Neural progenitor cell (in vitro differentiated cells): ENCODE results near the gene CADPS.

Source experiments
- EZH2 ChIP-seq: fragments of 200-600 bp; sonication (generic); IDR thresholded peaks from 2 replicates; pipeline ENCODE4 v1.6.1; 2017; ENCODE audit warnings: antibody characterized with exemption, mild to moderate bottlenecking, moderate library complexity
- EZH2phosphoT487 ChIP-seq: fragments of 200-600 bp; sonication (generic); IDR thresholded peaks from 2 replicates; pipeline ENCODE4 v1.6.1; 2017; ENCODE audit warnings: antibody characterized with exemption
- TF ChIP-seq, protein P1 (sequence below): fragments of 200-600 bp; sonication (generic); IDR thresholded peaks from 2 replicates; pipeline ENCODE4 v1.5.1; 2017; ENCODE audit warnings: antibody characterized with exemption, mild to moderate bottlenecking

DNA sequence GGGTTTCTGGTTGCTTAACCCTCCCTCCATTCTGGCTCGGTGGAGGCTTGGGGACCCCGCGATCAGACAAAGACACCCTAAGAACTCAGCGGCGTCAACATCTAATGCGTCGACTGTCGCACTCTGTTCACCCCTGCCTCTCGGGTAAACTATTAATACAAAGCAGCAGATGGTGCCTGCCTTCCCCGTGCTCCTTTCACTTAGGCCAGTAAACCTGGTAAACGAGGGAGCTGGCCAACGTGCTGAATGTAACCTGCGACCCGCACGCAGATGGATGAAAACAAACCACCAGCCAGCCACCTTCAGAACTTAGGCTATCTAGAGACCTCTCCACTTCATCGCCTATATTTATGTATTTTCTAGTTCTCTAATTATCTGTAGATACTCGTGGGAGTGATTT, 848 bp upstream of the CADPS start:
- TF ChIP-seq EZH2 (no peak), EZH2phosphoT487 (no peak)
- TF ChIP-seq, protein P1, sequence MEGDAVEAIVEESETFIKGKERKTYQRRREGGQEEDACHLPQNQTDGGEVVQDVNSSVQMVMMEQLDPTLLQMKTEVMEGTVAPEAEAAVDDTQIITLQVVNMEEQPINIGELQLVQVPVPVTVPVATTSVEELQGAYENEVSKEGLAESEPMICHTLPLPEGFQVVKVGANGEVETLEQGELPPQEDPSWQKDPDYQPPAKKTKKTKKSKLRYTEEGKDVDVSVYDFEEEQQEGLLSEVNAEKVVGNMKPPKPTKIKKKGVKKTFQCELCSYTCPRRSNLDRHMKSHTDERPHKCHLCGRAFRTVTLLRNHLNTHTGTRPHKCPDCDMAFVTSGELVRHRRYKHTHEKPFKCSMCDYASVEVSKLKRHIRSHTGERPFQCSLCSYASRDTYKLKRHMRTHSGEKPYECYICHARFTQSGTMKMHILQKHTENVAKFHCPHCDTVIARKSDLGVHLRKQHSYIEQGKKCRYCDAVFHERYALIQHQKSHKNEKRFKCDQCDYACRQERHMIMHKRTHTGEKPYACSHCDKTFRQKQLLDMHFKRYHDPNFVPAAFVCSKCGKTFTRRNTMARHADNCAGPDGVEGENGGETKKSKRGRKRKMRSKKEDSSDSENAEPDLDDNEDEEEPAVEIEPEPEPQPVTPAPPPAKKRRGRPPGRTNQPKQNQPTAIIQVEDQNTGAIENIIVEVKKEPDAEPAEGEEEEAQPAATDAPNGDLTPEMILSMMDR: peak; percentile 3
